T-helper 17 cell (primary cell): ENCODE data around the gene MLLT10. TPM values are rescaled to one million over a fixed set of nuclear protein-coding genes. Genes with fewer than 3 reads are reported as not detected.
"Not testable (repeated sequence)": the region's sequence is repeated elsewhere in the genome, so short reads cannot be mapped to it uniquely, and the experiment has no call there.

Source experiments
- ATAC-seq: fragments of 150-1000 bp; cut with Tn5 transposase; 2 replicates; pipeline ENCODE4 v1.10.0; 2021; ENCODE audit warnings: mild to moderate bottlenecking, moderate library complexity
- DNase-seq, 3 donors: peaks; one replicate each; pipeline versions ENCODE4 v3.0.0 to v3.0.0-alpha.2; 2020 to 2021
- H3K9me3 ChIP-seq: one replicate; pipeline ENCODE4 v1.7.0; 2013; ENCODE audit warnings: low read length, mild to moderate bottlenecking; ENCODE audit not compliant: control insufficient read depth, poor library complexity, severe bottlenecking
- H3K27ac Mint-ChIP-seq: one replicate; pipeline ENCODE4 v1.8.0; 2022; ENCODE audit warnings: mild to moderate bottlenecking, moderate library complexity, mixed read lengths
- H3K27me3 Mint-ChIP-seq: one replicate; pipeline ENCODE4 v1.8.0; 2022; ENCODE audit warnings: mixed read lengths
- H3K36me3 Mint-ChIP-seq: one replicate; pipeline ENCODE4 v1.8.0; 2022; ENCODE audit warnings: low read depth, mixed read lengths
- H3K4me1 Mint-ChIP-seq: one replicate; pipeline ENCODE4 v1.8.0; 2022; ENCODE audit warnings: mild to moderate bottlenecking, mixed read lengths
- H3K4me3 Mint-ChIP-seq: one replicate; pipeline ENCODE4 v1.8.0; 2022; ENCODE audit warnings: mild to moderate bottlenecking, moderate library complexity, mixed read lengths
- total RNA-seq, 4 donors: library from RNA in 2 of 4; stranded (reverse) in 2 of 4; gene quantifications; one replicate each; pipeline ENCODE4 v1.2.3 and lab custom pipeline; 2022 to 2026

The MLLT10 gene
- total RNA-seq, 2 donors from 2014 or later, result 68.6 to 72.0 TPM

DNA sequence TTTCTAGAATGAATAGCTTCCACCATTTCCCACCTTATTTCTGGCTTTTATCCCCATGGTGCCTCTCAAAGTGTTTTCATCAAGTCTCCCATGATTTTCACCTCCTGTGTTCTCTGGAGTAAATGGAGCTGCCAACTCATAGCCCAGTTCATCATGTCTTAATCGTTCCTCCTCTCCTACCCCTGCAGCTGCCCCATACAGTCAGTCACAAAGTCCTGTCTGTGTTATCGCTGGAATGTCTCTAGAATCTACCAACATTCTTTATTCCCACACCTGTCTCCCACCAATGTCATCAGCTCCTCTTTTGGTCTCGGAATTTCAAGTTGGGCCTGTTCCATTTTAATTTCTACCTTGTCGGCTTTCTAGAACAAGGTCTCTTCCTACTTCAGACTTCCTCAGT is 178.9 kb downstream of the MLLT10 start:
- H3K9me3 ChIP-seq, result no peaks in the 10 kb centered on the region
- H3K27ac Mint-ChIP-seq, result peak overlapping the region; percentile 53
- ATAC-seq, result no peak
- H3K4me1 Mint-ChIP-seq, result peaks cover 11% of the 10 kb centered on the region
- H3K27me3 Mint-ChIP-seq, result no peaks in the 10 kb centered on the region
- no peak overlapping the region for H3K4me3 Mint-ChIP-seq
- no peak for DNase-seq
- H3K36me3 Mint-ChIP-seq, result peaks cover 16% of the 10 kb centered on the region

DNA sequence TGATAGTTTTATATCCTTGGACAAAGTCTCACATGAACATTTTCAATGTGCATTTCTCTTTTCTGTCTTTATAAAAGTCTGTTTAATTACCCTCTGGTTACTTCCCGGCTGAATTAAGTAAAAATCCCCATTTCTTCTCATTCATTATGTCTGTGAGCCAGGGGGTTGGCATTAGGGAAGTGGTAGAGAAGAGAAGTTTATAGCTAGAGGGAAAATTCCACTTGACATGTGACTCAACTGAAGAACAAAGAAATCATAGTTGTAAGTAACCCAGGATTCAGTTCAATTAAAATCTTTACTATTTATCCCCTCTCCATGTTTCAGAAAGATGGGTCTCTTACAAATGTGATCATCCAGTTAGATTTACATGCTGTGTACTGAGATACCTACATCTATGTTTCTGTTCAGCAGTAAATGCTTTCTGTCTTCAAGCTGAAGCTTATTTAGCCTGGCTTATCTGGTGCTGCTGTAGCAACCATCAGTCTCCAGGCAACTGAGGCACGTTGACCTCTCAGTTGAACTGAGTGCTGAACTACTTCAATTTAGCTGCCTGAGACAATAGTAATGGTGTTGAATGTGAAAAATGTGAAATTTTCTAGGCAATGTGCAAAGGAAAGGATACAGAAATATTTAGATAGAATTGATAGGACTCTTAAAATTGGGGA is 181.6 kb downstream of the MLLT10 start:
- ATAC-seq (no peak), DNase-seq (no peak)
- no peaks in the 10 kb centered on the region for H3K9me3 ChIP-seq
- no peaks in the 10 kb centered on the region for H3K27me3 Mint-ChIP-seq
- H3K4me1 Mint-ChIP-seq, result peaks cover 11% of the 10 kb centered on the region
- peaks cover 12% of the 10 kb centered on the region for H3K36me3 Mint-ChIP-seq
- H3K27ac Mint-ChIP-seq, result no peak overlapping the region
- no peak overlapping the region for H3K4me3 Mint-ChIP-seq

DNA sequence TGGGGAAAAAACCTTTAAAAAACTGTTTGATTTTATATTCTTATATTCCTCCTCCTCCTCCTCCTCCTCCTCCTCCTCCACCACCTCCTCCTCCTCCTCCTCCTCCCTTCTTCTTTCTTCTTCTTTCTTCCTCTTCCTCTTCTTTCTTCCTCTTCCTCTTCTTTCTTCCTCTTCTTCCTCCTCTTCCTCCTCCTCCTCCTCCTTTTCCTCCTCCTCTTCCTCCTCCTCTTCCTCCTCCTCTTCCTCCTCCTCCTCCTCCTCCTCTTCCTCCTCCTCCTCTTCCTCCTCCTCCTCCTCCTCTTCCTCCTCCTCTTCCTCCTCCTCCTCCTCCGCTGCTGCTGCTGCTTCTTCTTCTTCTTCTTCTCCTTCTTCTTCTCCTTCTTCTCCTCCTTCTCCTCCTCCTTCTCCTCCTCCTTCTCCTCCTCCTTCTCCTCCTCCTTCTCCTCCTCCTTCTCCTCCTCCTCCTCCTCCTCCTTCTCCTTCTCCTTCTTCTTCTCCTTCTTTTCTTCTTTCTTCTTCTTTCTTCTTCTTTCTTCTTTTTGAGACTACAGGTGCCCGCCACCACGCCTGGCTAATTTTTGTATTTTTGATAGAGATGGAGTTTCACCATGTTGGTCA is 183.5 kb downstream of the MLLT10 start:
- DNase-seq, ATAC-seq, H3K9me3 ChIP-seq, H3K27me3 Mint-ChIP-seq, H3K4me3 Mint-ChIP-seq: not testable (repeated sequence)
- Mint-ChIP-seq H3K4me1 (peaks cover 14% of the 10 kb centered on the region), H3K27ac (peak overlapping the region; percentile 49), H3K36me3 (peaks cover 10% of the 10 kb centered on the region)

DNA sequence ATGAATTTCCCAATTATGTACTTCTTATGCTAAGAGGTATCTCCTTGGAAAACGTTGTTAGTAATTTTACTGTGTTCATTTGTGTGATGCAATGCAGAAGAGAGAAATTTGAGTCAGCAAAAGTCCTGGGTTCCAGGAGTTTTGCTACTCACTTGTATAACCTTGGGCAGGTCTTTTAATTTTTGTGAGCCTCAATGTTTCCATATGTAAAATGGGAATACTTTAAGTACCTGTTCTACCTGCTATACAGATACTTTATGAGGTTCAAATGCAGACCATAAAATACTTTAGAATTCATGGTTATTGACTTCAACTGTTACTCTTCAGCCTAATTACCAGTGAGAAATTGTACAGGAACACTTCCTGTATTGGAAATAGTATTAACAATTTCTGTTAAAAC is 185.5 kb downstream of the MLLT10 start:
- Mint-ChIP-seq H3K36me3 (peaks cover 4% of the 10 kb centered on the region), H3K27me3 (no peaks in the 10 kb centered on the region), H3K27ac (no peak overlapping the region), H3K4me1 (peaks cover 12% of the 10 kb centered on the region), H3K4me3 (no peak overlapping the region)
- ATAC-seq (no peak), DNase-seq (no peak)
- no peaks in the 10 kb centered on the region for H3K9me3 ChIP-seq

DNA sequence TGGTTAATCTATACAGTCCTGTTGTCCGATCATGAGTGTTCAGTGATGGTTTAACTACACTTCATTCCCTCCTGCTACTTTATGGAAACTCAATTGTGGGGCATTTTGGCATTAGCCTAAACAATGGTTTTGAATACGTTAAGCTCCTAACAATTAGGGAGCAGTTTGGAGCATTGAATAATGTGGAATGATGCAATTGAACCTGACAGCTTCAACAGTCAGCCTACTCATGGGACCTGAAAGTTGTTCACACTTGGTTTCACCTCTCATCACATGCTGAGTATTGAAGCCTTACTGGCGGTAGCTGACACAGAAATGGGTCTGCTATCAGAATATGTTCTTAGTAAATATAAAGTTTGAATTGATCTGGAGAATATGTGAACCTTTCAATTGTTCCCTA is 186.1 kb downstream of the MLLT10 start:
- H3K27me3 Mint-ChIP-seq, result no peaks in the 10 kb centered on the region
- H3K27ac Mint-ChIP-seq, result no peak overlapping the region
- peaks cover 13% of the 10 kb centered on the region for H3K4me1 Mint-ChIP-seq
- no peaks in the 10 kb centered on the region for H3K9me3 ChIP-seq
- no peak for ATAC-seq
- DNase-seq, result no peak
- H3K36me3 Mint-ChIP-seq, result peaks cover 2% of the 10 kb centered on the region
- H3K4me3 Mint-ChIP-seq, result no peak overlapping the region

DNA sequence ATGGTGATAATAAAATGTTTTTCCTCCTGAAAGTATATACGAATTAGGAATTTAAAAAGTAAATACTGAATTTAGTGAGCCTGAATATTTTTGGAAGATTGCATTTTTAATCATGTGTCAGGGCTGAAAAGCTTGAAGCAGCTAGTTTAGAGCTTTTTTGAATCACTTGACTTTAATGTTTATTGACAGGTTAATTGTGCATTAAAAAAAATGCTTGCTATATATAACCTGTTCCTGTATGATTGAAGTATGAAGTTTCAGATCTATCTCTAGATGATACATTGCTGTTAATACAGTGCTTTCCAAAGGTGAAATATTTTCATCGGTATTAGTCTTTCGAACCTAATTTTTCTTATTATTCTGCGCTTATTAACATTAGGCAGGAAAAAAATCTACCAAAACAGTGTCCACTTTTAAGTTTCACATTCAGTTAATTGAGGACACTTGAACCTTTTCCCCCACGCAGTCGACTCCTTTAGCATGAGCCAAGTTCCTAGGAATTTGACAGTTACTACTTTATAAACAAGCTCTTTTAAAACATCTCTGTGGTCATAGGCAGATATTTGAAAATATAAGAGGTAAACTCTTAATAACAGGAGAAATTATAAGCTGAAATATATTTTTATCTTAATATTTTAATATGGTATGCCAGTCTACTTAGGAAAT is 187.1 kb downstream of the MLLT10 start:
- Mint-ChIP-seq H3K27ac (no peak overlapping the region), H3K27me3 (no peaks in the 10 kb centered on the region), H3K4me3 (no peak overlapping the region), H3K4me1 (peaks cover 13% of the 10 kb centered on the region), H3K36me3 (no peaks in the 10 kb centered on the region)
- no peak for ATAC-seq
- no peaks in the 10 kb centered on the region for H3K9me3 ChIP-seq
- no peak for DNase-seq

DNA sequence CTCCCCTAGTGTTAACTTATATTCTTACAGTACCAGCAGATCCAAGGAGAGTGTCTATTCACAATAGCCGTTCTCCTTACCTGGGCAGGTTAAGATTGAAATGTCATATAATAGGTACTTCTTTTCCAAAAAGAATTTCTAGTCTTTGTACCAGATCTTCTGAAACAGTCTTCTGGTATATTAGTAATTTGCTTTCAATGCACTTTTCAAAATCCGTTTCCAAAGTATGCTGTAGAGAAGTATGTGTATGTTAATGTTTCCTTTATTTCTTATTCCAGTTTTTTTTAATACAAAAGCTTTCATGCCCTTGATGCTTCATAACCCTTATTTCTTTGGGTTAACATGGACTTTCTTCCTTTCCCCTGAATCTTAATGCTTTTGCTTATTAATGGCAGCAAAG is 188.2 kb downstream of the MLLT10 start:
- Mint-ChIP-seq H3K27ac (no peak overlapping the region), H3K4me3 (no peak overlapping the region), H3K36me3 (no peaks in the 10 kb centered on the region), H3K27me3 (no peaks in the 10 kb centered on the region), H3K4me1 (peaks cover 17% of the 10 kb centered on the region)
- DNase-seq (no peak), ATAC-seq (no peak)
- no peaks in the 10 kb centered on the region for H3K9me3 ChIP-seq

DNA sequence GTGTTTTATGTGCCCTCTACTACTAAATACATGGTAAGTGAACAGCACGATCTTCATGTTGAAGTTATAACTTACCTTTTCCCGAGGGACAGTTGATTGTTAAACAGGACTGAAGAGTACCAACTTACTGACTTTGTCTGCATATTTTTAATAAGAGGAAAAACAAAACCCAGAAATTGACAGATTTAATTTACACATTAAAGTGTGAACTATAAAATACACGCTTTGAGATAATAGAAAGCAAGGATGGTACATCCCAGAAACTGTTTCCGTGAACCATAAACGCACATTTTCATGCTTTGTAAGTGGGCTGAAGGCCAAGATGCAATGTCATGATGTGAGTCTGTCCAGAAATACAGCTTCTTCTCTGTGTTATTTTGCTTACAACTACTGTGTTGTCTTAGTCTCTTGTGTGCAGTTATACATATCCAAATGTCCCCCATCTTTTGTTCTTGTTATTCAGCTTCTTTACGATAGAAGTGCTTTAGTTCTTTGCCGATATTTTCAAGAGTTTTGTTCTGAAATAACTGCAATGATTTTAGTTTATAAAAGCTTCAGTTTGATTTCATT is 190.1 kb downstream of the MLLT10 start:
- Mint-ChIP-seq H3K4me3 (no peak overlapping the region), H3K36me3 (no peaks in the 10 kb centered on the region), H3K4me1 (peaks cover 24% of the 10 kb centered on the region), H3K27ac (peak overlapping the region; percentile 45), H3K27me3 (no peaks in the 10 kb centered on the region)
- no peak for DNase-seq
- no peak for ATAC-seq
- H3K9me3 ChIP-seq, result no peaks in the 10 kb centered on the region

DNA sequence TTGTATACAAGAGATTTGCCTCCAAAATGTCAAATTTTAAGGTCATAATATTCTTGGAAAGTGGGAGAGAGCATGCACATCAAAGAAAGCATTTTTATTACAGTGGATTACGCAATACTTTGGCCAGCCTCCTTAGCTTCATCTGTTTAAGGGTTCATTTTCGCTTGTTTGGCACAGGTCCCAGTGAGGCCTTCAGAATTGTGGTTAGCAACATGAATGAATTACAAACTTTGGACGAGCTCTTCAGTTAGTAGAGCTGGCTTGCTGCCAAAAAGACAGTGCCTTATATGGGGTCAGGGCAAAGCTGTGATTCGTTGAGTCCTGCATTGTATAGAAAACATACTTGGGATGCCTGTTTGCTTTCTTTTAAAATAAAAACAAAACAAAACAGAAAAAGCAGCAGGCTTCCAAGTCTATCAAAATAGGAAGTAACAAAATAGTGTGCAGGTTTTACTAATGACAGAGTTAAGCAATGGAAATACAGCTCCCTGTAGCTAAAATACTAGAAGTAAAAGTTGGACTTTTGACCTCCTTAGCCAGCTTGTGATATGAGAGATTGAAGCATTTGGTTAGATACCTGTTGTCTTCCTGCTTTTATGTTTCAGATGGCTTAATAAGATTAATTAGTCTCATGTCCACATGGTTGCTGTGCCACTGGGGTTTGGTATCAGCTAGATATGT is 190.8 kb downstream of the MLLT10 start:
- no peaks in the 10 kb centered on the region for H3K9me3 ChIP-seq
- Mint-ChIP-seq H3K4me3 (no peak overlapping the region), H3K27ac (peak overlapping the region; percentile 45), H3K4me1 (peaks cover 24% of the 10 kb centered on the region), H3K27me3 (no peaks in the 10 kb centered on the region), H3K36me3 (no peaks in the 10 kb centered on the region)
- peak; percentile 70 for ATAC-seq
- no peak for DNase-seq

DNA sequence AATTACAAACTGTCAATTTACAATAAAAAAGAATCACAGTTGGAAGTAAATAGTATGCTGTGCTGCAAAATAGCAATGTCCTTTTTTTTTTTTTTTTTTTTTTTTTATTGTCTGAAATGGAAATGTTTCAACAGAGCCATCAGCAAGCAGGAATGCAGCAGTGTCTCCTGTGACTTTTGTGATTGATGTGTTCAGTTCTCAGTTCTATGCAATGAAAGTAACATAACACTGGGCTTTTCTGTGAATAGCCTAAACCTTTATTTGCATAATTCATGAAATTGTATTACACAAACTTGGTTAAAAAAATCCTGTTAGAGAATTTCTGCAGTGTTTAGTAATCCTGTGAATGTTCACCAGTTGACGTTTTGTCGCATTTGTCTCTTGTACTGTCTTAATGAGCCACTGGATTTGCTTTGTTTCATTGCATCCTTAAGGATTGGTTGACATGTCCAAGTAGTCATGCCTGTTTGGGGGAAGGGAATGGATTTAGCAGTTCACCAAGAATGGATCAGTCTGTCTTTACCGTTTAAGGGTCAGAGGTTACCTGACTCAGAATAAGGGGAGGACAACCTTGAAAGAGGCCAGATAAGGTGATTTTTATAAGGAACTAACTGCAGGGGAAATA is 192.7 kb downstream of the MLLT10 start:
- H3K9me3 ChIP-seq, result no peaks in the 10 kb centered on the region
- ATAC-seq (no peak), DNase-seq (no peak)
- Mint-ChIP-seq H3K4me3 (no peak overlapping the region), H3K27me3 (no peaks in the 10 kb centered on the region), H3K4me1 (peaks cover 24% of the 10 kb centered on the region), H3K36me3 (peaks cover 2% of the 10 kb centered on the region), H3K27ac (peak overlapping the region; percentile 75)

DNA sequence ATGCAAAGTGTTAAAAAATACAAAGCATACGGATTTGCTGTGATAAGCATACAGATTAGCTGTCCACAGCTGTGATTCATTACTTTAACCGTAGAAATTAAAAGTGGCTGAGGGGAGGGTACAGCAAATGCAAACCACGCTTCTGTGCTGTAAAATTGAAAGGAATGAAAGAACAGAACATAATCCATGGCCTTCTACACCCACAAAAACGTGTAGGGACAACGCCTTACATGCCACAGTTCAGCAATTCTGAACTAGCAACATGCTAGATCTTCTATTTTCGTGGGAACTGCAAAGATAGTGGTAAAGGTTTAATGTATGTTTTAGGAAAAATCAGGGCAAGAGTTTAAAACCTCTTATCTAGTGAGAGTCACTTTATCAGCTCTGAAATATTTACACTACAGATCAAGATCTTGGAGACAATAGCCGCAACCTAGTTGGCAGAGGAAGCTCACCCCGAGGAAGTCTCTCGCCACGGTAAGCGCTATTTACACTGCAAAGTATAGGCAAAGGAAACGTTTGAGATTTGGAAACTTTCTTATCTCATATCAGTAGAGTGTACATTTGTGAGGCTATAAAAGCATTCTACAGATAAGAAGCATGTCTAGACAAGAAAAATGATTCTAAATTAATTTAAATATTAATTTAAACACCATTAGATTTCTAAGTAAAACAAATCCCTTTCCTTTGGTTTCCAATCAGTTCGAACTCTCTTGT is 193.6 kb downstream of the MLLT10 start:
- H3K27ac Mint-ChIP-seq, result peak overlapping the region; percentile 75
- H3K9me3 ChIP-seq, result no peaks in the 10 kb centered on the region
- H3K4me3 Mint-ChIP-seq, result peak overlapping the region; percentile 56
- H3K36me3 Mint-ChIP-seq, result peaks cover 2% of the 10 kb centered on the region
- DNase-seq, result no peak
- peaks cover 21% of the 10 kb centered on the region for H3K4me1 Mint-ChIP-seq
- H3K27me3 Mint-ChIP-seq, result no peaks in the 10 kb centered on the region
- ATAC-seq, result peak; percentile 69

DNA sequence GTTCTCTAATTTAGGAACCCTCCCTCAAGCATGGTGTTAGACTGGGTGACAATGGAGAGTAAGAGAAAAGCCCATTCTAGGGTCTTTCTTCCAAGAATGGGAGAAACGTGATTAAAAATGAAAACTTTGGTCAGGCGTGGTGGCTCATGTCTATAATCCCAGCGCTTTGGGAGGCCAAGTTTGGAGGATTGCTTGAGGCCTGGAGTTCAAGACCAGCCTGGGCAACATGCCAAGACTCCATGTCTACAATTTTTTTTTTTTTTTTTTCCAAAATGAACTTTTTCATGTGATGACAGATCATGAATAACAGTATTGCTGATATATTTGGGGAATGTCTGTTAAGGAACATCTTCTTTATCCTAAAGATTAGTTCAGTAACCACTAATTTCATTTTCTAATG is 194.6 kb downstream of the MLLT10 start:
- H3K4me1 Mint-ChIP-seq, result peaks cover 21% of the 10 kb centered on the region
- peaks cover 3% of the 10 kb centered on the region for H3K36me3 Mint-ChIP-seq
- ATAC-seq, result no peak

More for the DNA sequence above, 194.6 kb downstream of the MLLT10 start:
- H3K27me3 Mint-ChIP-seq, result no peaks in the 10 kb centered on the region
- H3K4me3 Mint-ChIP-seq, result no peak overlapping the region
- no peak overlapping the region for H3K27ac Mint-ChIP-seq
- no peaks in the 10 kb centered on the region for H3K9me3 ChIP-seq
- no peak for DNase-seq
